B cell (primary cell): Measurements from ENCODE around the gene UNC79. TPM values are rescaled to one million over a fixed set of nuclear protein-coding genes. Genes with fewer than 3 reads are reported as not detected.

ENCODE experiments used
- ATAC-seq: fragments of 200-7000 bp; cut with Tn5 transposase; one replicate; pipeline ENCODE4 v1.10.0; 2021; ENCODE audit warnings: low read depth, mild to moderate bottlenecking, moderate number of reproducible peaks, moderate library complexity
- CTCF ChIA-PET: fragments of 350-600 bp; sonication (Branson Sonifier 250); formaldehyde crosslinking; loops from one replicate; lab custom pipeline; 2021; ENCODE audit warnings: antibody characterized with exemption, inconsistent platforms; lab: Charles Lee
- POLR2A ChIA-PET: fragments of 350-600 bp; sonication (Branson Sonifier 250); formaldehyde crosslinking; loops from one replicate; lab custom pipeline; 2021; ENCODE audit warnings: antibody characterized with exemption; lab: Charles Lee
- DNase-seq: peaks from one replicate; pipeline ENCODE4 v3.0.0; 2013
- H2AFZ ChIP-seq: 2 replicates; pipeline ENCODE4 v1.6.1; 2012; ENCODE audit warnings: mild to moderate bottlenecking, low read depth, low read length; ENCODE audit not compliant: insufficient read depth, poor library complexity, severe bottlenecking
- H3K27ac ChIP-seq, 2 donors: 1 replicate in 1 of 2; 2 replicates in 1 of 2; pipeline ENCODE4 v1.5.1; 2012 to 2013; ENCODE audit warnings: low read length in 2 of 2, mild to moderate bottlenecking in 2 of 2, moderate library complexity in 1 of 2
- H3K27me3 ChIP-seq, 4 experiments: fragments of 200-600 bp in 1 of 4; sonication (generic) in 1 of 4; replicated peaks in 1 of 4; 1 replicate in 2 of 4; 2 replicates in 2 of 4; pipeline versions ENCODE4 v1.6.1 to v1.7.0; 2013 to 2016; ENCODE audit warnings: low read length in 3 of 4, mild to moderate bottlenecking in 2 of 4, mixed read lengths in 1 of 4, moderate library complexity in 1 of 4; ENCODE audit not compliant: insufficient read depth in 4 of 4, control insufficient read depth in 3 of 4; ENCODE audit errors: control extremely low read depth in 1 of 4
- H3K36me3 ChIP-seq, 2 experiments: replicated peaks in 1 of 2; 1 replicate in 1 of 2; 2 replicates in 1 of 2; pipeline versions ENCODE4 v1.6.1 to v1.7.1; 2013; ENCODE audit warnings: low read length in 1 of 2; ENCODE audit not compliant: insufficient read depth in 2 of 2, control insufficient read depth in 1 of 2; ENCODE audit errors: control extremely low read depth in 1 of 2, extremely low read depth in 1 of 2
- H3K4me1 ChIP-seq, 2 donors: fragments of 200-600 bp in 1 of 2; sonication (generic) in 1 of 2; 1 replicate in 1 of 2; 2 replicates in 1 of 2; pipeline versions ENCODE4 v1.5.1 to v1.6.1; 2013 to 2017; ENCODE audit warnings: low read length in 2 of 2; ENCODE audit not compliant: control insufficient read depth in 2 of 2, insufficient read depth in 2 of 2
- H3K4me2 ChIP-seq: replicated peaks from 2 replicates; pipeline ENCODE3; 2012; ENCODE audit warnings: mild to moderate bottlenecking, low read depth, low read length; ENCODE audit not compliant: poor library complexity, severe bottlenecking
- H3K4me3 ChIP-seq, 5 experiments: fragments of 200-600 bp in 1 of 5; sonication (generic) in 1 of 5; 1 replicate in 3 of 5; 2 replicates in 2 of 5; pipeline versions ENCODE4 v1.5.1 to v1.7.0; 2011 to 2016; ENCODE audit warnings: low read length in 4 of 5, mild to moderate bottlenecking in 4 of 5, low read depth in 2 of 5, control low read depth in 1 of 5, moderate library complexity in 1 of 5; ENCODE audit not compliant: insufficient read depth in 1 of 5; ENCODE audit errors: control extremely low read depth in 1 of 5, extremely low read depth in 1 of 5
- H3K79me2 ChIP-seq: fragments of 200-600 bp; sonication (generic); one replicate; pipeline ENCODE4 v1.6.0; 2016; ENCODE audit warnings: low read length; ENCODE audit not compliant: control insufficient read depth, insufficient read depth
- H3K9ac ChIP-seq: fragments of 200-600 bp; sonication (generic); 2 replicates; pipeline ENCODE4 v1.6.1; 2017; ENCODE audit warnings: mild to moderate bottlenecking, low read length, moderate library complexity
- H3K9me3 ChIP-seq, 3 donors: one replicate each; pipeline versions ENCODE4 v1.6.1 to v1.7.1; 2013; ENCODE audit warnings: low read length in 2 of 3; ENCODE audit not compliant: control insufficient read depth in 2 of 3, insufficient read depth in 1 of 3; ENCODE audit errors: control extremely low read depth in 1 of 3
- H4K20me1 ChIP-seq: 2 replicates; pipeline ENCODE4 v1.6.0; 2012; ENCODE audit warnings: mild to moderate bottlenecking, low read length; ENCODE audit not compliant: insufficient read depth, control insufficient read depth, poor library complexity, severe bottlenecking
- H3K27ac Mint-ChIP-seq: one replicate; pipeline ENCODE4 v1.8.0; 2021; ENCODE audit warnings: mixed read lengths
- H3K27me3 Mint-ChIP-seq: one replicate; pipeline ENCODE4 v1.8.0; 2021; ENCODE audit warnings: mixed read lengths
- H3K4me1 Mint-ChIP-seq: one replicate; pipeline ENCODE4 v1.8.0; 2021; ENCODE audit warnings: mixed read lengths
- H3K4me3 Mint-ChIP-seq: one replicate; pipeline ENCODE4 v1.8.0; 2021; ENCODE audit warnings: mixed read lengths
- H3K9me3 Mint-ChIP-seq: one replicate; pipeline ENCODE4 v1.8.0; 2022; ENCODE audit warnings: mixed read lengths; ENCODE audit not compliant: insufficient read depth
- CTCF ChIP-seq: fragments of 200-600 bp; IDR thresholded peaks from one replicate; pipeline ENCODE4 v1.8.0; 2022; ENCODE audit warnings: antibody characterized with exemption, mild to moderate bottlenecking
- EZH2 ChIP-seq: IDR thresholded peaks from 2 replicates; pipeline ENCODE4 v1.6.1; 2012; ENCODE audit warnings: borderline replicate concordance, low read depth, mild to moderate bottlenecking, moderate library complexity, low read length; ENCODE audit not compliant: insufficient read depth, poor library complexity, severe bottlenecking
- WGBS: methylation state at CpG from one replicate; pipeline ENCODE4 v1.1.5; 2013; ENCODE audit warnings: missing lambda C conversion rate; ENCODE audit not compliant: insufficient coverage; 5-methylcytosine and 5-hydroxymethylcytosine counted together
- intact Hi-C: fragments of 100-400 bp; cut with micrococcal nuclease; formaldehyde crosslinking; loops from one replicate; pipeline ENCODE4 v1.10.0; 2022
- polyA plus RNA-seq: library from polyadenylated mRNA; depleted of rRNA; stranded (reverse); fragments of >200 nt; gene quantifications from 2 replicates; pipeline ENCODE4 v1.2.3, GENCODE V29; 2012
- total RNA-seq, 2 donors: library from RNA; stranded (reverse); fragments of 120-200 nt in 1 of 2; gene quantifications; 1 replicate in 1 of 2; 2 replicates in 1 of 2; pipeline versions ENCODE4 v1.2.3 to v1.2.4, GENCODE V29; 2013 to 2022

UNC79 gene
- total and polyA plus RNA-seq, 2 donors (not counting 1 experiment from before 2014, with no cell fraction given), result 0.04 to 0.15 TPM

GRCh38 chr14:93683226-93683625 lies 252.5 kb downstream of the UNC79 start:
- Histone ChIP-seq H3K27me3 (peaks cover 0 to 3% (median 0%) of the 10 kb centered on the region in 4 experiments), H2AFZ (no peak overlapping the region), H3K27ac (no peak overlapping the region), H4K20me1 (no peaks in the 10 kb centered on the region), H3K36me3 (no peaks in the 10 kb centered on the region), H3K9me3 (no peaks in the 10 kb centered on the region), H3K4me1 (no peaks in the 10 kb centered on the region), H3K79me2 (no peaks in the 10 kb centered on the region), H3K4me3 (no peak overlapping the region), H3K9ac (no peak overlapping the region), H3K4me2 (no peak overlapping the region)
- TF ChIP-seq EZH2, result no peak
- no peak for TF ChIP-seq CTCF
- DNase-seq (no peak), ATAC-seq (no peak)
- ChIA-PET POLR2A (no interaction called here), CTCF (interaction anchor here (1.1 kb wide), 1 partner anchor 28 kb away, joined by 6 read pairs; no protein-coding TSS in a partner anchor)
- intact Hi-C loops, result no loop called here
- Mint-ChIP-seq H3K27ac (no peak overlapping the region), H3K27me3 (peaks cover 30% of the 10 kb centered on the region), H3K4me3 (no peak overlapping the region), H3K4me1 (no peaks in the 10 kb centered on the region), H3K9me3 (no peaks in the 10 kb centered on the region)
- no CpG with 5 or more reads among the region's 5 CpGs for WGBS

- no peaks in the 10 kb centered on the region for H3K9me3 ChIP-seq
- H4K20me1 ChIP-seq, result no peaks in the 10 kb centered on the region
- peaks cover 0 to 7% (median 0%) of the 10 kb centered on the region in 4 experiments for H3K27me3 ChIP-seq
- ATAC-seq (no peak), DNase-seq (no peak)
- no peaks in the 10 kb centered on the region for H3K4me1 Mint-ChIP-seq
- H3K4me1 ChIP-seq, result no peaks in the 10 kb centered on the region
- ChIA-PET POLR2A (no interaction called here), CTCF (no interaction called here)
- intact Hi-C loops, result no loop called here
- no peak overlapping the region for H3K4me2 ChIP-seq
- H3K4me3 Mint-ChIP-seq, result no peak overlapping the region
- 93% methylated on average over 7 of the region's 13 CpGs for WGBS
- H3K27ac ChIP-seq, result no peak overlapping the region
- no peaks in the 10 kb centered on the region for H3K79me2 ChIP-seq
- H3K27ac Mint-ChIP-seq, result no peak overlapping the region
- H3K9ac ChIP-seq, result no peak overlapping the region
- TF ChIP-seq EZH2 (no peak), CTCF (no peak)
- no peaks in the 10 kb centered on the region for H3K36me3 ChIP-seq
- H2AFZ ChIP-seq, result no peak overlapping the region
- peaks cover 35% of the 10 kb centered on the region for H3K27me3 Mint-ChIP-seq
- no peaks in the 10 kb centered on the region for H3K9me3 Mint-ChIP-seq
- H3K4me3 ChIP-seq, result no peak overlapping the region
These were observed 254.6 kb downstream of the UNC79 start for GRCh38 chr14:93685121-93685895.
